Nephron (organoid): ENCODE data around the gene XPR1.

Experiments
- H3K27ac Mint-ChIP-seq, 3 experiments: 2 replicates each; pipeline ENCODE4 v1.8.0; 2020; ENCODE audit warnings: mixed read lengths in 3 of 3, mild to moderate bottlenecking in 2 of 3, moderate library complexity in 1 of 3
- H3K27me3 Mint-ChIP-seq: 2 replicates; pipeline ENCODE4 v1.8.0; 2021; ENCODE audit warnings: low read depth, mild to moderate bottlenecking, moderate library complexity, mixed read lengths
- H3K36me3 Mint-ChIP-seq: 2 replicates; pipeline ENCODE4 v1.8.0; 2020; ENCODE audit warnings: low read depth, mixed read lengths
- H3K4me1 Mint-ChIP-seq: 2 replicates; pipeline ENCODE4 v1.8.0; 2020; ENCODE audit warnings: mixed read lengths
- H3K4me3 Mint-ChIP-seq, 3 experiments: 2 replicates each; pipeline ENCODE4 v1.8.0; 2020; ENCODE audit warnings: mild to moderate bottlenecking in 3 of 3, mixed read lengths in 3 of 3, moderate library complexity in 2 of 3
- H3K9me3 Mint-ChIP-seq: 2 replicates; pipeline ENCODE4 v1.8.0; 2020; ENCODE audit warnings: mixed read lengths
- TF ChIP-seq, protein P1 (sequence below), 3 experiments: fragments of 200-600 bp; sonication (generic); IDR thresholded peaks; one replicate each; pipeline ENCODE4 v1.5.0; 2021; ENCODE audit warnings: antibody characterized with exemption in 3 of 3; ENCODE audit not compliant: unreplicated experiment in 3 of 3

Gene XPR1

DNA sequence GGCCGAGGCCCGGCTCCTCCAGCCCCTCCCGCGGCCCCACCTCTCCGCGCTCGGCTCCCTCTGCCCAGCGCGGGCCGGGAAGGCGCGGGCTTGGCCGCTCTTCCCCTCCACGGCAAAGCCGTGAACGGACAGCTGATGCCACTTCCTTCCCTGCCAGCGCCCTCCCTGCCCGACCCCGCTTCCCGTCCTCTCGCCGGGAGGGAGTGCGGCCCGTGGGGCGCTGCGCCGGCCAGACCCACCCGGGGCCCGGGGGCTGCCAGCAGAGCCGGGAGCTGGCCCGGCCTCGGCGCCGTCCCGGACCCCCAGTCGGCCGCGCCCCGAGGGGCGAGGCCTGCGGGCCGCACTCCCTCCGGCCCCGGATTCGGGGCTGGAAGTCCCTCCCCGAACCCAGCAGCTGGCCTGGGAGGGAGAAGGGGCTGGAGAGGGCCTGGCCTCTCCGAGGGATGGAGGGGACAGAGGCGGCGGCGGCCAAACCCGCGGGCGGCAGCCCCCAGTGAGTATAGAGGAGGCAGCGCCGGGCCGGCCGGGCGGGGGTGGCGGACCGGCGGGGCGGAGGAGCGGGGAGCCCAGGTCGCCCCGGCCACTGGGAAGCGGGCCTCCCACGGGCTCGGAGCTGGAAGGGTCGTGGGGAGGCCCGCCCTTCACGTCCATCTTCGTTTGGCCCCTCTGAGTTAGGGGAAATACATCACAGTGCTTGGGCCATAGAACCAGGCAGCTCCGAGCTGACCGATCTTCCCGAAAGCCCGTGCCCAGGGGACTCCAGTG, 281.2 kb downstream of the XPR1 start, which contains the start of gene KIAA1614:
Gene KIAA1614 (plus strand): TSS at position 97 of the 765 bp plus-strand sequence. CDS start 347 bp downstream, at position 444.
- Mint-ChIP-seq H3K36me3 (no peaks in the 10 kb centered on the region), H3K4me1 (peaks cover 37% of the 10 kb centered on the region), H3K27ac (peak within 1 kb of the TSS; percentile 98 to 99 (median 98)), H3K9me3 (no peaks in the 10 kb centered on the region), H3K27me3 (peaks cover 12% of the 10 kb centered on the region), H3K4me3 (peak within 1 kb of the TSS; percentile 91 to 97 (median 94))
- TF ChIP-seq, protein P1, sequence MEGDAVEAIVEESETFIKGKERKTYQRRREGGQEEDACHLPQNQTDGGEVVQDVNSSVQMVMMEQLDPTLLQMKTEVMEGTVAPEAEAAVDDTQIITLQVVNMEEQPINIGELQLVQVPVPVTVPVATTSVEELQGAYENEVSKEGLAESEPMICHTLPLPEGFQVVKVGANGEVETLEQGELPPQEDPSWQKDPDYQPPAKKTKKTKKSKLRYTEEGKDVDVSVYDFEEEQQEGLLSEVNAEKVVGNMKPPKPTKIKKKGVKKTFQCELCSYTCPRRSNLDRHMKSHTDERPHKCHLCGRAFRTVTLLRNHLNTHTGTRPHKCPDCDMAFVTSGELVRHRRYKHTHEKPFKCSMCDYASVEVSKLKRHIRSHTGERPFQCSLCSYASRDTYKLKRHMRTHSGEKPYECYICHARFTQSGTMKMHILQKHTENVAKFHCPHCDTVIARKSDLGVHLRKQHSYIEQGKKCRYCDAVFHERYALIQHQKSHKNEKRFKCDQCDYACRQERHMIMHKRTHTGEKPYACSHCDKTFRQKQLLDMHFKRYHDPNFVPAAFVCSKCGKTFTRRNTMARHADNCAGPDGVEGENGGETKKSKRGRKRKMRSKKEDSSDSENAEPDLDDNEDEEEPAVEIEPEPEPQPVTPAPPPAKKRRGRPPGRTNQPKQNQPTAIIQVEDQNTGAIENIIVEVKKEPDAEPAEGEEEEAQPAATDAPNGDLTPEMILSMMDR (IDR thresholded peaks at IDR 0.05; ENCODE audit: unreplicated experiment in 3 of 3), result no peak

DNA sequence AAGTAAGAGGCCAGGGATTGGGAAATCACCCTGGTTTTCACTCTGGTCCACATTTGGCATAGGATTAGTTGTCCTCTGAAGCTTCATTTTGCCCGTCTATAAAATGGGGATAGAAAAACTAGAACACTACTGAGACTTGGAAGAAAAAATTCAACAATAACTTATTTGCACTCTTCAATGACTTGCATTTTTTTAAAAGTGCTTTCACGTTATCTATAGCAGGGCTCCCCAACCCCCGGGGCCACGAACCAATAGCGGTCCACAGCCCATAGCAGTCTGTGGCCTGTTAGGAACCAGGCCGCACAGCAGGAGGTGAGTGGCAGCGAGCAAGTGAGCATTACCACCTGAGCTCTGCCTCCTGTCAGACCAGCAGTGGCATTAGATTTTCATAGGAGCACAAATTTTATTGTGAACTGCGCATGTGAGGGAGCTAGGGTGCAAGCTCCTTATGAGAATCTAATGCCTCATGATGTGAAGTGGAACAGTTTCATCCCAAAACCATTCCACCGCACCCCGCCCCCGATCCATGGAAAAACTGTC, 283.7 kb downstream of the XPR1 start:
- no peaks in the 10 kb centered on the region for H3K9me3 Mint-ChIP-seq
- peaks cover 8% of the 10 kb centered on the region for H3K36me3 Mint-ChIP-seq
- peaks cover 31% of the 10 kb centered on the region for H3K4me1 Mint-ChIP-seq
- peak overlapping the region in 2 of 3 experiments; percentile 10 to 50 for H3K4me3 Mint-ChIP-seq
- H3K27me3 Mint-ChIP-seq, result peaks cover 11% of the 10 kb centered on the region
- H3K27ac Mint-ChIP-seq, result no peak overlapping the region
- TF ChIP-seq, protein P1 (IDR thresholded peaks at IDR 0.05; ENCODE audit: unreplicated experiment in 3 of 3), result no peak

DNA sequence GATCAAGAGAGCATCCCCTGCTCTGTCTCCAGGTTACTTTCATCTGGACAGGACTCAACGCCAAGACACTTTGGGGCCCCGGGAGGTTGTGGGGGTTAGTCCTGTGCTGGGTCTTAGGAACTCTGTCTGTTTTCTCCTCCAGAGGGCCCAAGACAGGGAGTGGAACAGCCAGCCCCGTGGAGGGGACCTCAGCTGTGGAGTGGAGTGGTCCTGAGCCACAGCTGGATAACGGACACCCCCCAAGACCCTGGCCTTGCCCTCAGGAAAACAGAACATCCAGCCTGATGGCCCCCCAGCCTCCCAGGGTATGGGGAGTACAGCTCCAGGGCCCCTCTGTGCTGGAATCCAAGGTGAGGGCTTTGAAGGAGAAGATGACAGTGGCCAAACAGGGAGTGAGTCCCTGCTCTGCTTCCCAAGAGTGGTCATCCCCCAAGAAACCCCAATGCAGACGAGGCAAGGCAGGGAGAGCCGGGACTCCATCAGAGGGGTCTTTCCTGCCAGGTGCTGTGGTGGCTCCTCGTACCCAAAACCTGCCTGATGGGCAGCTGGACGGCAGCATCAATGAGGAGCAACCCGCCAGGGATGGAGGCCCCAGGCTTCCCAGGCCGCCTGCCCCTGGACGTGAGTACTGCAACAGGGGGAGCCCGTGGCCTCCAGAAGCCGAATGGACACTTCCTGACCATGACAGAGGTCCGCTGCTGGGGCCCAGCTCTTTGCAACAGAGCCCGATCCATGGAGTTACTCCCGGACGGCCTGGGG, 284.4 kb downstream of the XPR1 start:
- H3K27me3 Mint-ChIP-seq, result peaks cover 11% of the 10 kb centered on the region
- peaks cover 30% of the 10 kb centered on the region for H3K4me1 Mint-ChIP-seq
- peaks cover 8% of the 10 kb centered on the region for H3K36me3 Mint-ChIP-seq
- no peak overlapping the region for H3K4me3 Mint-ChIP-seq
- no peak overlapping the region for H3K27ac Mint-ChIP-seq
- no peaks in the 10 kb centered on the region for H3K9me3 Mint-ChIP-seq
- TF ChIP-seq, protein P1 (IDR thresholded peaks at IDR 0.05; ENCODE audit: unreplicated experiment in 3 of 3), result no peak

DNA sequence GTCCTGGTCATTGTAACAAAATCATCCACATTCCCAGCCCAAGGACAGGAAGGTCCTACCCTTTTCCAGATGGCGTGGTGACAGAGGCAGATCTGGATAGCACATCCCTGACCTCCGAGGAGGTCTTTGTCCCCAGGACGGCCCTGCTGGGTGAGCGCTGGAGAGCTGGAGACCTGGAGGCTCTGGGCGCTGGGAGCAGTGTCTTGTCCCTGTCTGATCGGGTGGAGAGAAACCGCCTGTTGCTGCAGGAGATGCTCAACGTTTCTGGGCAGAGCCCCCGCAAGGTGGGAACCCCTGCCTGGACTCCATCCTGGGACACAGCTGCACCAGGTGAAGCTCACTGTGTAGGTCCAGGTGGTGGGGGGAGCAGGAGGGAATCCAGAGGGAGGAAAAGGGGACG, 284.9 kb downstream of the XPR1 start:
- Mint-ChIP-seq H3K27me3 (peaks cover 11% of the 10 kb centered on the region), H3K27ac (no peak overlapping the region), H3K4me1 (peaks cover 25% of the 10 kb centered on the region), H3K36me3 (peaks cover 8% of the 10 kb centered on the region), H3K4me3 (no peak overlapping the region), H3K9me3 (no peaks in the 10 kb centered on the region)
- TF ChIP-seq, protein P1 (IDR thresholded peaks at IDR 0.05; ENCODE audit: unreplicated experiment in 3 of 3), result no peak

DNA sequence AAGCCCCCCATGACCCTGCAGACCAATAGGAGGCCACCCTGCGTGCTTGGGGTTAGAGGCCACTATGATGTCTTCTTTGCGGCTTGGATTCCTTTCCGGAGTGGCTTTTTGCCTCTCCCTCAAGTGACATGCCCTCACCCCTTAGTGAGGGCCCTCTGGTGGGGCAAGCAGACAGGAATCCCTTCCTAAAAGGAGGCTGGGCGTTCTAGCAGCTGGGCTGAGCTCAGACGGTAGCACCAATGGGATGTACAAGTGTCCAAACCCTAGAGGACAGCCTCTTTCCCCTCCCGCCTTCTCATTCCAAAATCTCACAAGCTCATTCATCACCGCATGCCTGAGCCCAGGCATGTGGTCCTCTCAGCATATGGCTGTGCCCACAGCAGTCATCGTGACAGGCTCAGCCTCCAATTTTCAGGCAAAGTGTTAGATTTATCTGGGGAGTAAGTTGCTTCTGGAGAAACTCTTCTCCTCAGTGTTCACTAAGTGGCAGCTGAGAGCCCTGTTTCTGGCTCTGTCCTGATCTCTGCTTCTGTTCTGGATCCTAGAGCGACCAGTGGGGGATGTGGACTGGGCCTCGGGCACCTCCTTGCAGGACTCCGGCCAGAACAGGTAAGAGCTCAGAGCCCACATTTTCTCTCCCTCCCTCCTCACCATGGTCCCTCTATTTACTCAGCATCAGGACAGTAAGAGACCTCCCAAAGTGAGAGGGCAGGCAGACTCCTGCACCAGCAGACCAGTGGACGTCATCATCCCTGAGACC, 285.7 kb downstream of the XPR1 start:
- H3K27me3 Mint-ChIP-seq, result peaks cover 11% of the 10 kb centered on the region
- H3K4me1 Mint-ChIP-seq, result peaks cover 28% of the 10 kb centered on the region

More for the DNA sequence above, 285.7 kb downstream of the XPR1 start:
- Mint-ChIP-seq H3K36me3 (peaks cover 8% of the 10 kb centered on the region), H3K4me3 (no peak overlapping the region), H3K27ac (peak overlapping the region in 2 of 3 experiments; percentile 21 to 56), H3K9me3 (no peaks in the 10 kb centered on the region)
- TF ChIP-seq, protein P1 (IDR thresholded peaks at IDR 0.05; ENCODE audit: unreplicated experiment in 3 of 3), result no peak
